ENCODE data around the gene HOXA3. TPM values are rescaled to one million over a fixed set of nuclear protein-coding genes. Genes with fewer than 3 reads are reported as not detected.
A peak's percentile ranks its signal among the peaks of the same experiment; 100 is the strongest.

HOXA3 gene
- total RNA-seq, 1 donor from 2014 or later, result not detected

DNA sequence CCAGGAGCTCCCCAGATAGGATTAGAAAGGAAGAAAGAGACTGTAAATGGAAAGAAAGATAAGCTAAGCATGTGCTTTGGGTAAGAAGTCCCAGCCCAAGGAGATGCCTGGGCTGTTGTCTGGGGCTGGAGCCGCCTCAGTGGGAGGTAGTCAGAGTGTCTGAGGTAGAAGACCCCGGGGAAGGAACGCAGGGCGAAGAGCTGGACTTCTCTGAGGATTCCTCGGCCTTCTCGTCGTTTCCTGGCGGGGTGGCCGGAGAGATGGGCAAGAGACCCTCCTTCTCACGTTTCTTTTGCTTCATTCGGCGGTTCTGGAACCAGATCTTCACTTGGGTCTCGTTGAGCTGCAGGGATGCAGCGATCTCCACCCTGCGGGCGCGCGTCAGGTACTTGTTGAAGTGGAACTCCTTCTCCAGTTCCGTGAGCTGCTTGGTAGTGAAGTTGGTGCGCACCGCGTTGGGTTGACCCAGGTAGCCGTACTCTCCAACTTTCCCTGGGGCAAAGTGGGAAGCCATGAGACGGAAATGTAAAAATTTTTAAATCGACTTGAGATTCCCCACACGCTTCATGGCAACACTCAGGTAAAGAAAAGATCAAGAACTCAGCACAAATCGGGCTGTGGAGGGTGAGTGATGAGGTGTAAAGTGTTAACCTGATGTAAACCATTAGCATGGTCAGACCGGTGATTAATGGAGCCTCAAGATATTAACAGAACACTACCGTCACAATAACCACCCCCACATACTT lies 57.9 kb downstream of the HOXA3 start:
- Mint-ChIP-seq H3K27ac (ENCODE audit: unreplicated experiment) (no peak overlapping the region), H3K36me3 (ENCODE audit: unreplicated experiment) (peaks cover 1% of the 10 kb centered on the region), H3K4me3 (ENCODE audit: unreplicated experiment) (peak overlapping the region; percentile 92)

DNA sequence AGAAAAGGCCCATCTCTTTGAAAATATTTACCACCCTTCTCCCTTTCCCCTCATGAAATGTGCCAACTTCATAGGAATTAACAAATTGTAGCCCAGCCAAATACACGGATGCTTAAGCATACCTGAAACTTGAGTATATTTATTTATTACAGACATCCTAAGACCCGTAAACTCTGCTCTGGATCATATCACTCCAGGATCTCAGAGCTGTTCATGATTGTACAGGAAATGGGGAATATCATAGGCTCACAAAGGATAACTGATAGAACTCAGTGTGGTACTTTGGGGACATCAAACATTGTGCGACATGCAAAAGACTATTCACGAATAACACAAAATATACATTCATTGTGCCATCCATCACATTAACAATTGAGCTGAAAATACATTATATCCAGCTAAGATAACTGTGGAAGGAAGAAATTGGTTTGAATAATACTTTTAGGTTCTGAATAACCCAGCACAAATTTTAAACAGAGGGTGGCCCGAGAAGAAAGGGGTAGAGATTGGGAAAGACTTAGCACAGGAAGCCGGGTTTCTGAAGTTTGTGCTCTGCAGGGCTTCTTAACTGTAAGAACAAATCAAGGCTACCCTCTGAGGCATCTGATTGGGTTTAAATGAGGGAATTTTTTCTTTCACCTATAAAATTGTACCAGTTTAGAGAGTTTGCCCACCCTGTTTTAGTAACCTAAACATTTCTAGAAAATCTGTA lies 59.0 kb downstream of the HOXA3 start:
- no peak for DNase-seq
- TF ChIP-seq, protein P1, sequence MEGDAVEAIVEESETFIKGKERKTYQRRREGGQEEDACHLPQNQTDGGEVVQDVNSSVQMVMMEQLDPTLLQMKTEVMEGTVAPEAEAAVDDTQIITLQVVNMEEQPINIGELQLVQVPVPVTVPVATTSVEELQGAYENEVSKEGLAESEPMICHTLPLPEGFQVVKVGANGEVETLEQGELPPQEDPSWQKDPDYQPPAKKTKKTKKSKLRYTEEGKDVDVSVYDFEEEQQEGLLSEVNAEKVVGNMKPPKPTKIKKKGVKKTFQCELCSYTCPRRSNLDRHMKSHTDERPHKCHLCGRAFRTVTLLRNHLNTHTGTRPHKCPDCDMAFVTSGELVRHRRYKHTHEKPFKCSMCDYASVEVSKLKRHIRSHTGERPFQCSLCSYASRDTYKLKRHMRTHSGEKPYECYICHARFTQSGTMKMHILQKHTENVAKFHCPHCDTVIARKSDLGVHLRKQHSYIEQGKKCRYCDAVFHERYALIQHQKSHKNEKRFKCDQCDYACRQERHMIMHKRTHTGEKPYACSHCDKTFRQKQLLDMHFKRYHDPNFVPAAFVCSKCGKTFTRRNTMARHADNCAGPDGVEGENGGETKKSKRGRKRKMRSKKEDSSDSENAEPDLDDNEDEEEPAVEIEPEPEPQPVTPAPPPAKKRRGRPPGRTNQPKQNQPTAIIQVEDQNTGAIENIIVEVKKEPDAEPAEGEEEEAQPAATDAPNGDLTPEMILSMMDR (IDR thresholded peaks at IDR 0.05; ENCODE audit: partially characterized antibody, unreplicated experiment), result no peak
- Mint-ChIP-seq H3K4me1 (ENCODE audit: low read depth, unreplicated experiment) (peaks cover 28% of the 10 kb centered on the region), H3K27ac (ENCODE audit: unreplicated experiment) (no peak overlapping the region), H3K9me3 (ENCODE audit: unreplicated experiment) (peaks cover 12% of the 10 kb centered on the region), H3K36me3 (ENCODE audit: unreplicated experiment) (no peaks in the 10 kb centered on the region), H3K4me3 (ENCODE audit: unreplicated experiment) (no peak overlapping the region), H3K27me3 (ENCODE audit: unreplicated experiment) (peaks cover 42% of the 10 kb centered on the region)

More for the DNA sequence above, 57.9 kb downstream of the HOXA3 start:
- TF ChIP-seq, protein P1 (IDR thresholded peaks at IDR 0.05; ENCODE audit: partially characterized antibody, unreplicated experiment), result no peak
- Mint-ChIP-seq H3K9me3 (ENCODE audit: unreplicated experiment) (peaks cover 15% of the 10 kb centered on the region), H3K27me3 (ENCODE audit: unreplicated experiment) (peaks cover 45% of the 10 kb centered on the region), H3K4me1 (ENCODE audit: low read depth, unreplicated experiment) (peaks cover 31% of the 10 kb centered on the region)
- no peak for DNase-seq

DNA sequence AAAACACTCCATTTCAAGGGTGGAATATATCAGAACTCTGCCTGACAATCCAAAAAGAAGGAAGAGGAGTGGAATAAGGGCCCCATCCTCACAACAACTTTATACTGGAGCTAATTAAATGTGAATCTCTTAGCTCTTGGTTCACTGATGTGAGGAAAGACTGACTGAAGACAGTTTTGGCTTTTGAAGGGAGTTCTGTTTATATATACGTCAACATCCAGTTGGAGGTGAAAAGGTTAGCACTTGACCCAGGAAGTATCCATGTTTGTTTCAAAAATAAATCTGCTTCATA lies 59.6 kb downstream of the HOXA3 start:
- H3K4me3 Mint-ChIP-seq (ENCODE audit: unreplicated experiment), result no peak overlapping the region

DNA sequence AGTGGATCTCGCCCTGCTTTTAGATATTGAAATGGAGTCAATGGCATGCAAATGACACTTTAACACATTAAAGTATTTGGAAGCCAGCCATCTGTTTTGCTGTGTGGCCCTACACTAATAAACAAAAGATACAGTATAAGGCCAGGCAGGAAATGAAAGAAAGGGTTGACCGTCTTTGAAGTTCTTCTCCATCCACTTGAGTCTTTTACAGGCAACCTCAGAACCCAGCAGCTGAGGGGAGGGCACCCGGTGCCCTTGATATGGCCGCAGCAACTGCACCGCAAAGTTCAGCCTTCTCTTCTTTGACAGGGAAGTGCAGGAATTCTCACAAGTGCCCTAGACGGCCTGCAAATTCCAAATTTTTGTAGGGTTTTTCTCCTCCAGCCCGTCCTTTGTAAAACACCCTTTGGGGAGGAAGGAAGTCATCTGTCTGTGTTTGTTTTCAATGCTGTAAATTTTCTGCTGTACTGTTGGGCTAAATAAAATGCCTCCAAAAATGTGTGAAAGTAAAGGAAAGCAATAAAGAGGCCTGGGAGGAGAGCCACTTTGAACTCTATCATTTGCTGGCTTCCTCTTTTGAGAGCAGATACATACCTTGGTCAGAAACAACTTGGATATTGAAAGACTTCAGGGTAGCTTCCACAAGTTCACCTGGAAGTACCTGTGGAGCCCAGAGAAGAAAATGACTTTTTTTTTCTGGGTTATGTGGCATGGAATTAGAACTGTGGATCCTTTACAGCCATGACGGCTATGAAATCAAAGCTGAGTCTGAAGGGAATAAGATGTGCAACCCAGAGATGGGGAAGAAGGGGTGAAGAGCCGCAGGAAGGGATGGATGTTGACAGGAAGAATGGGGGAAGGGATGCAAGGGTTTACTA lies 60.2 kb downstream of the HOXA3 start:
- H3K27ac Mint-ChIP-seq (ENCODE audit: unreplicated experiment), result no peak overlapping the region
- peaks cover 45% of the 10 kb centered on the region for H3K27me3 Mint-ChIP-seq (ENCODE audit: unreplicated experiment)
- peaks cover 26% of the 10 kb centered on the region for H3K4me1 Mint-ChIP-seq (ENCODE audit: low read depth, unreplicated experiment)
- TF ChIP-seq, protein P1 (IDR thresholded peaks at IDR 0.05; ENCODE audit: partially characterized antibody, unreplicated experiment), result no peak
- no peak overlapping the region for H3K4me3 Mint-ChIP-seq (ENCODE audit: unreplicated experiment)
- no peak for DNase-seq
- peaks cover 14% of the 10 kb centered on the region for H3K9me3 Mint-ChIP-seq (ENCODE audit: unreplicated experiment)
- H3K36me3 Mint-ChIP-seq (ENCODE audit: unreplicated experiment), result no peaks in the 10 kb centered on the region

More for the DNA sequence above, 59.6 kb downstream of the HOXA3 start:
- no peaks in the 10 kb centered on the region for H3K36me3 Mint-ChIP-seq (ENCODE audit: unreplicated experiment)
- no peak overlapping the region for H3K27ac Mint-ChIP-seq (ENCODE audit: unreplicated experiment)
- H3K27me3 Mint-ChIP-seq (ENCODE audit: unreplicated experiment), result peaks cover 44% of the 10 kb centered on the region
- DNase-seq, result no peak
- peaks cover 28% of the 10 kb centered on the region for H3K4me1 Mint-ChIP-seq (ENCODE audit: low read depth, unreplicated experiment)
- TF ChIP-seq, protein P1 (IDR thresholded peaks at IDR 0.05; ENCODE audit: partially characterized antibody, unreplicated experiment), result no peak
- peaks cover 12% of the 10 kb centered on the region for H3K9me3 Mint-ChIP-seq (ENCODE audit: unreplicated experiment)
